ENCODE results near the gene CAMSAP2.

CAMSAP2 gene

GRCh38 chr1:200708769-200709168 lies 29.9 kb upstream of the CAMSAP2 start:
- Histone ChIP-seq H3K27me3 (replicated peaks; ENCODE audit: control insufficient read depth, insufficient read depth, low read length, poor library complexity, severe bottlenecking) (no peaks in the 10 kb centered on the region), H3K9me3 (ENCODE audit: control insufficient read depth, low read length) (no peaks in the 10 kb centered on the region), H3K4me1 (ENCODE audit: control insufficient read depth, insufficient read depth, low read length, poor library complexity, severe bottlenecking) (no peaks in the 10 kb centered on the region), H3K4me3 (ENCODE audit: insufficient read depth, low read depth, low read length, poor library complexity, severe bottlenecking) (no peak overlapping the region), H3K27ac (ENCODE audit: insufficient read depth, low read length, poor library complexity, severe bottlenecking) (no peak overlapping the region), H3K36me3 (ENCODE audit: control insufficient read depth, insufficient read depth, low read length) (no peaks in the 10 kb centered on the region)
- DNase-seq, result no peak

GRCh38 chr1:200710166-200710565 lies 28.5 kb upstream of the CAMSAP2 start:
- Histone ChIP-seq H3K9me3 (ENCODE audit: control insufficient read depth, low read length) (no peaks in the 10 kb centered on the region), H3K27ac (ENCODE audit: insufficient read depth, low read length, poor library complexity, severe bottlenecking) (no peak overlapping the region), H3K4me1 (ENCODE audit: control insufficient read depth, insufficient read depth, low read length, poor library complexity, severe bottlenecking) (no peaks in the 10 kb centered on the region), H3K27me3 (replicated peaks; ENCODE audit: control insufficient read depth, insufficient read depth, low read length, poor library complexity, severe bottlenecking) (no peaks in the 10 kb centered on the region), H3K4me3 (ENCODE audit: insufficient read depth, low read depth, low read length, poor library complexity, severe bottlenecking) (no peak overlapping the region), H3K36me3 (ENCODE audit: control insufficient read depth, insufficient read depth, low read length) (no peaks in the 10 kb centered on the region)
- DNase-seq, result no peak

- Histone ChIP-seq H3K9me3 (ENCODE audit: control insufficient read depth, low read length) (no peaks in the 10 kb centered on the region), H3K36me3 (ENCODE audit: control insufficient read depth, insufficient read depth, low read length) (no peaks in the 10 kb centered on the region), H3K4me1 (ENCODE audit: control insufficient read depth, insufficient read depth, low read length, poor library complexity, severe bottlenecking) (no peaks in the 10 kb centered on the region), H3K27me3 (replicated peaks; ENCODE audit: control insufficient read depth, insufficient read depth, low read length, poor library complexity, severe bottlenecking) (no peaks in the 10 kb centered on the region), H3K4me3 (ENCODE audit: insufficient read depth, low read depth, low read length, poor library complexity, severe bottlenecking) (no peak overlapping the region), H3K27ac (ENCODE audit: insufficient read depth, low read length, poor library complexity, severe bottlenecking) (no peak overlapping the region)
- DNase-seq, result no peak
These were observed 24.0 kb upstream of the CAMSAP2 start for GRCh38 chr1:200714504-200715187.

GRCh38 chr1:200720199-200720598 lies 18.5 kb upstream of the CAMSAP2 start:
- no peak overlapping the region for H3K27ac ChIP-seq (ENCODE audit: insufficient read depth, low read length, poor library complexity, severe bottlenecking)
- no peaks in the 10 kb centered on the region for H3K27me3 ChIP-seq (replicated peaks; ENCODE audit: control insufficient read depth, insufficient read depth, low read length, poor library complexity, severe bottlenecking)
- H3K36me3 ChIP-seq (ENCODE audit: control insufficient read depth, insufficient read depth, low read length), result no peaks in the 10 kb centered on the region
- H3K4me3 ChIP-seq (ENCODE audit: insufficient read depth, low read depth, low read length, poor library complexity, severe bottlenecking), result no peak overlapping the region
- DNase-seq, result no peak
- no peaks in the 10 kb centered on the region for H3K9me3 ChIP-seq (ENCODE audit: control insufficient read depth, low read length)
- H3K4me1 ChIP-seq (ENCODE audit: control insufficient read depth, insufficient read depth, low read length, poor library complexity, severe bottlenecking), result no peaks in the 10 kb centered on the region

GRCh38 chr1:200724064-200724463 lies 14.6 kb upstream of the CAMSAP2 start:
- H3K27me3 ChIP-seq (replicated peaks; ENCODE audit: control insufficient read depth, insufficient read depth, low read length, poor library complexity, severe bottlenecking), result no peaks in the 10 kb centered on the region
- no peaks in the 10 kb centered on the region for H3K36me3 ChIP-seq (ENCODE audit: control insufficient read depth, insufficient read depth, low read length)
- H3K27ac ChIP-seq (ENCODE audit: insufficient read depth, low read length, poor library complexity, severe bottlenecking), result no peak overlapping the region
- no peaks in the 10 kb centered on the region for H3K9me3 ChIP-seq (ENCODE audit: control insufficient read depth, low read length)
- DNase-seq, result no peak
- no peaks in the 10 kb centered on the region for H3K4me1 ChIP-seq (ENCODE audit: control insufficient read depth, insufficient read depth, low read length, poor library complexity, severe bottlenecking)
- no peak overlapping the region for H3K4me3 ChIP-seq (ENCODE audit: insufficient read depth, low read depth, low read length, poor library complexity, severe bottlenecking)

GRCh38 chr1:200727257-200727656 lies 11.4 kb upstream of the CAMSAP2 start:
- H3K9me3 ChIP-seq (ENCODE audit: control insufficient read depth, low read length), result no peaks in the 10 kb centered on the region
- no peaks in the 10 kb centered on the region for H3K36me3 ChIP-seq (ENCODE audit: control insufficient read depth, insufficient read depth, low read length)
- no peak overlapping the region for H3K4me3 ChIP-seq (ENCODE audit: insufficient read depth, low read depth, low read length, poor library complexity, severe bottlenecking)
- DNase-seq, result no peak
- no peaks in the 10 kb centered on the region for H3K27me3 ChIP-seq (replicated peaks; ENCODE audit: control insufficient read depth, insufficient read depth, low read length, poor library complexity, severe bottlenecking)
- no peaks in the 10 kb centered on the region for H3K4me1 ChIP-seq (ENCODE audit: control insufficient read depth, insufficient read depth, low read length, poor library complexity, severe bottlenecking)
- no peak overlapping the region for H3K27ac ChIP-seq (ENCODE audit: insufficient read depth, low read length, poor library complexity, severe bottlenecking)

GRCh38 chr1:200729863-200730262 lies 8.8 kb upstream of the CAMSAP2 start:
- no peak overlapping the region for H3K27ac ChIP-seq (ENCODE audit: insufficient read depth, low read length, poor library complexity, severe bottlenecking)
- no peak overlapping the region for H3K4me3 ChIP-seq (ENCODE audit: insufficient read depth, low read depth, low read length, poor library complexity, severe bottlenecking)
- H3K36me3 ChIP-seq (ENCODE audit: control insufficient read depth, insufficient read depth, low read length), result no peaks in the 10 kb centered on the region
- DNase-seq, result no peak
- H3K4me1 ChIP-seq (ENCODE audit: control insufficient read depth, insufficient read depth, low read length, poor library complexity, severe bottlenecking), result no peaks in the 10 kb centered on the region
- H3K27me3 ChIP-seq (replicated peaks; ENCODE audit: control insufficient read depth, insufficient read depth, low read length, poor library complexity, severe bottlenecking), result no peaks in the 10 kb centered on the region
- no peaks in the 10 kb centered on the region for H3K9me3 ChIP-seq (ENCODE audit: control insufficient read depth, low read length)

GRCh38 chr1:200731654-200732332 lies 6.9 kb upstream of the CAMSAP2 start:
- Histone ChIP-seq H3K4me3 (ENCODE audit: insufficient read depth, low read depth, low read length, poor library complexity, severe bottlenecking) (no peak overlapping the region), H3K36me3 (ENCODE audit: control insufficient read depth, insufficient read depth, low read length) (no peaks in the 10 kb centered on the region), H3K4me1 (ENCODE audit: control insufficient read depth, insufficient read depth, low read length, poor library complexity, severe bottlenecking) (no peaks in the 10 kb centered on the region), H3K9me3 (ENCODE audit: control insufficient read depth, low read length) (no peaks in the 10 kb centered on the region), H3K27me3 (replicated peaks; ENCODE audit: control insufficient read depth, insufficient read depth, low read length, poor library complexity, severe bottlenecking) (no peaks in the 10 kb centered on the region), H3K27ac (ENCODE audit: insufficient read depth, low read length, poor library complexity, severe bottlenecking) (no peak overlapping the region)
- DNase-seq, result no peak

GRCh38 chr1:200732438-200732837 lies 6.3 kb upstream of the CAMSAP2 start:
- Histone ChIP-seq H3K27ac (ENCODE audit: insufficient read depth, low read length, poor library complexity, severe bottlenecking) (no peak overlapping the region), H3K9me3 (ENCODE audit: control insufficient read depth, low read length) (no peaks in the 10 kb centered on the region), H3K4me1 (ENCODE audit: control insufficient read depth, insufficient read depth, low read length, poor library complexity, severe bottlenecking) (no peaks in the 10 kb centered on the region), H3K27me3 (replicated peaks; ENCODE audit: control insufficient read depth, insufficient read depth, low read length, poor library complexity, severe bottlenecking) (no peaks in the 10 kb centered on the region), H3K36me3 (ENCODE audit: control insufficient read depth, insufficient read depth, low read length) (no peaks in the 10 kb centered on the region), H3K4me3 (ENCODE audit: insufficient read depth, low read depth, low read length, poor library complexity, severe bottlenecking) (no peak overlapping the region)
- DNase-seq, result no peak

GRCh38 chr1:200733907-200734306 lies 4.8 kb upstream of the CAMSAP2 start:
- Histone ChIP-seq H3K4me3 (ENCODE audit: insufficient read depth, low read depth, low read length, poor library complexity, severe bottlenecking) (no peak overlapping the region), H3K27me3 (replicated peaks; ENCODE audit: control insufficient read depth, insufficient read depth, low read length, poor library complexity, severe bottlenecking) (no peaks in the 10 kb centered on the region), H3K36me3 (ENCODE audit: control insufficient read depth, insufficient read depth, low read length) (no peaks in the 10 kb centered on the region), H3K27ac (ENCODE audit: insufficient read depth, low read length, poor library complexity, severe bottlenecking) (no peak overlapping the region), H3K9me3 (ENCODE audit: control insufficient read depth, low read length) (no peaks in the 10 kb centered on the region), H3K4me1 (ENCODE audit: control insufficient read depth, insufficient read depth, low read length, poor library complexity, severe bottlenecking) (no peaks in the 10 kb centered on the region)
- no peak for DNase-seq
